SU-DHL-6 (cell line): ENCODE data around the gene CCL1.

ENCODE experiments used
- CTCF ChIP-seq: fragments of 200-600 bp; sonication (generic); IDR thresholded peaks from one replicate; pipeline ENCODE4 v1.5.1; 2017; ENCODE audit warnings: antibody characterized with exemption, mild to moderate bottlenecking, low read length, moderate library complexity; ENCODE audit not compliant: insufficient read depth, poor library complexity, severe bottlenecking
- EZH2phosphoT487 ChIP-seq: fragments of 200-600 bp; sonication (generic), shearing (Covaris generic); conservative IDR thresholded peaks from 2 replicates; pipeline ENCODE4 v1.6.1; 2018; ENCODE audit warnings: mild to moderate bottlenecking, antibody characterized with exemption, low read length, moderate library complexity, mixed read lengths

DNA sequence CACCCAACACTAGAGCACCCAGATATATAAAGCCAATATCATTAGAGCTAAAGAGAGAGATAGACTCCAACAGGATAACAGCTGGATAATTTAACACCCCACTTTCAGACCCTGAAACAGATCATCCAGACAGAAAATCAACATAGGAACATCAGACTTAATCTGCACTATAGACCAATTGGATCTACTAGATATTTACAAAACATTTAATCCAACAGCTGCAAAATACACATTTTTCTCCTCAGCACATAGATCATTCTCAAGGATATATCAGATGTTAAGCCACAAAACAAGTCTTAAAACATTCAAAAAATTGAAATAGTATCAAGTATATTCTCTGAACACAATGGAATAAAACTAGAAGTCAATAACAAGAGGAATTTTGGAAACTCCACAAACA is 10.8 kb downstream of the CCL1 start:
- TF ChIP-seq CTCF (no peak), EZH2phosphoT487 (no peak)
